ENCODE results near the gene TGFBR3L.
"Not testable (repeated sequence)": the region's sequence is repeated elsewhere in the genome, so short reads cannot be mapped to it uniquely, and the experiment has no call there.

TGFBR3L gene

GRCh38 chr19:7926727-7927604, 12.3 kb downstream of the TGFBR3L start:
- no peak for DNase-seq (ENCODE audit: low read depth)
- no peak for TF ChIP-seq CTCF (IDR thresholded peaks at IDR 0.05; ENCODE audit: insufficient read depth, low read depth, low read length, missing control alignments)
- no peak overlapping the region for H3K4me3 ChIP-seq (ENCODE audit: low read length)

DNA sequence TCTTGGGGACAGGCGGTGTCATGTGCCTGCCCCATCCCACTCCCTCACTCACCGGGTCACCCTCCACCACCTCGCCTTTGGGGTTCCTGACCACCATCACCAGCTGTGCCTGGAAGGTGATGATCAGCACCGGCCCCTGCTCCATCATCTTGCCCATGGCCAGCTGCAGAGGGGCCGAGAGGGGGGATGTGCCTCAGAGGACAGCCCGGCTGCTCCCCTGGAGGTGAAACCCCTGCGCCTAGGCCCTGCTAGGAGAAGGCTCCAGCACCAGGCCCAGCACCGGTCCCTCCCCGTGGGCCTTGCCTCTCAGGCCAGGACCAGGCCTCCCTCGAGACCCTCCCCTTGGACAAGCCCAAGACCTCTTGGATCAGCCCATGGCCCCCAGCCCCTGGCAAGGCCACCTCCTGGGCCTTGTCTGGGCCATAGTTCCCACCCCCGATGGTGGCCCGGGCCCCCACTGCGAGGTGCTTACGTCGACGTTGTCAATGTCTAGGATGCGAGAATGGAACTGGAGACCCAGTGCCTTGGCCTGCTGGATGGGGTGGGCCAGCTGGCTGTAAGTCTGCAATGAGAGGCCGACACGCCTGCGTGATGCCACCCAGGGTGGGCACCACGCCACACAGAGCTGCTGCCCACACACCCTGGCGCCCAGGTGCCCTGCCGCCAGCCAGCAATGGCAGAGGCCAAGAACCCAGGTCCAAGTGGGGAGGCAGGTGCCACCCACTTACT, 13.1 kb downstream of the TGFBR3L start:
- no peak for TF ChIP-seq CTCF (IDR thresholded peaks at IDR 0.05; ENCODE audit: insufficient read depth, low read depth, low read length, missing control alignments)
- H3K4me3 ChIP-seq (ENCODE audit: low read length) = no peak overlapping the region
- DNase-seq (ENCODE audit: low read depth) = no peak

- TF ChIP-seq CTCF (IDR thresholded peaks at IDR 0.05; ENCODE audit: insufficient read depth, low read depth, low read length, missing control alignments) = no peak
- DNase-seq (ENCODE audit: low read depth) = no peak
- no peak overlapping the region for H3K4me3 ChIP-seq (ENCODE audit: low read length)
Observed at GRCh38 chr19:7928334-7928706, 13.7 kb downstream of the TGFBR3L start.

DNA sequence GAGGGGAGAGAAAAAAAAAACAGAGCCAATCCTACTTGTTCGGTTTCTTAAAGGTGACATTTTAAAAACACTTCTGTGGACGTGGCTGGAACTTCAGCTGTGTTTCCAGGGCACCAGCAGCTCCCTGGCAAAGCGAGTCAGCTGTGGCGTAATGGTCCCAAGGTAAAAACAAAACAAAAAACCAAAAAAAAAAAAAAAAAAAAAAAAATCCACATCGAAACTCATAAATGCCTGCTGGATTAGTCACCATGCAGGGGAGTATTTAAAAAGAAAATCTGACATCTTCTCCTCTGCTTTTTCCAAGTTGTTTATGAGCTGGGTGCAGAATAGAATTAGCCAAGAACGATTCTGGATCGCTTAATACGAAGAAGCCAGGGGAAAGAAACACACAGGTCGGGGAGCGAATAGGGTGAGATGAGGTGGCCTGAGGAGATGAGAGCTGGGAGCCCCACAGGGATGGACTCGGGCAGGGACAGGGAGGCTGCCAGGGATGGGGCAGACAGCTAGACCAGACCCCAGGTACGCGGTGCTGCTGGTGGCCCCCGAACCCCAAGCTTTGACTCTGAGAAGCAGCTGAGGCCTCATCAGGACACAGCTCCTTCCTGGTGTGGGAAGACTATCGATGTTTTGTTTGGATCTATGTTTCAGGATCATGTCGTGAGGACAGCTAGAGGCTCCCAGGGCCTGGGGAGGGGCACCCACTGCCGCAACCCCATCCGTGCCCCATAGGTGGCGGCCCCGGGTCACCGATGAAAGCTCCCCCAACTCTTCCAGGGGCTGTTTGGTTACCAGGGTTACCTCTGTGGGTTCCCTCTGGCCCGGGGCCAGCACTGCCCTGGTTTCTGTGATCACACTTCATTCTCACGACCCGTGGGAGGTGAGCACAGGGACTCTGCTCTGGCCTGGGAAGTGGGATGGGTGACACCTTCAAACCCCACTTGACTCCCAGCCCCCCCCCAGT, 14.4 kb downstream of the TGFBR3L start:
- peak; percentile 63 for DNase-seq (ENCODE audit: low read depth)
- H3K4me3 ChIP-seq (ENCODE audit: low read length) = no peak overlapping the region
- TF ChIP-seq CTCF (IDR thresholded peaks at IDR 0.05; ENCODE audit: insufficient read depth, low read depth, low read length, missing control alignments) = peak; percentile 44

- H3K4me3 ChIP-seq (ENCODE audit: low read length); DNase-seq (ENCODE audit: low read depth): not testable (repeated sequence)
Observed at GRCh38 chr19:7930030-7930429, 15.4 kb downstream of the TGFBR3L start.

DNA sequence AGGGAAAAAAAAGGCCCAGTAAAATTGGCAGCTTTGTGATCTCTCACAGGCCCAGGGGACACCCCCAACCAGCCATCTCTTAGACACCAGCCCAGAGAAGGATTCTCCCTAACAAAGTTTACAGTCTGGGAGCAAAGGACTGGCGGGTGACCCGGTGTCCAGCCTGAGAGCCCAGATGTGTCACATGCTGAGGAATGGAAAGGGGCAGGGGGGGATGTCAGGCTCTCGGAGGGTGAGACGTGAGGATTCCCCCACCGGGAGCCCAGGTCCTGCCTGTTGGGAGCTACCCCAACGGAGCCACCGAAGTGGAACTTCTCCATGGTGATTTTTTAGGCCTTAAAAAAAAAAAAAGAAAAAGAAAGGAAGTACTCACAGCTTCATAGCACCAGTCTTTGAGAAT, 16.1 kb downstream of the TGFBR3L start:
- no peak overlapping the region for H3K4me3 ChIP-seq (ENCODE audit: low read length)
- DNase-seq (ENCODE audit: low read depth) = no peak
- TF ChIP-seq CTCF (IDR thresholded peaks at IDR 0.05; ENCODE audit: insufficient read depth, low read depth, low read length, missing control alignments) = no peak
